Measurements from ENCODE around the gene LCOR. TPM values are rescaled to one million over a fixed set of nuclear protein-coding genes. Genes with fewer than 3 reads are reported as not detected.
A peak's percentile ranks its signal among the peaks of the same experiment; 100 is the strongest.

The LCOR gene
- total RNA-seq, 1 experiment from 2014 or later, result 23.9 TPM

GRCh38 chr10:96922978-96923948, 91.2 kb downstream of the LCOR start:
- TF ChIP-seq IRF1 (CRISPR knock-in tag; IDR thresholded peaks at IDR 0.05) (no peak), RORB (CRISPR knock-in tag; IDR thresholded peaks at IDR 0.05) (no peak), AFF4 (CRISPR knock-in tag; IDR thresholded peaks at IDR 0.05; ENCODE audit: borderline replicate concordance) (no peak), ESRRA (CRISPR knock-in tag; IDR thresholded peaks at IDR 0.05; ENCODE audit: borderline replicate concordance) (no peak)
- Mint-ChIP-seq H3K27me3 (ENCODE audit: low read depth) (no peaks in the 10 kb centered on the region), H3K4me1 (peaks cover 5% of the 10 kb centered on the region; the same call in 1 of the 2 replicates), H3K36me3 (peaks cover 17% of the 10 kb centered on the region), H3K9me3 (peaks cover 13% of the 10 kb centered on the region), H3K27ac (no peak overlapping the region), H3K4me3 (no peak overlapping the region)
- ATAC-seq, result no peak
- POLR2A ChIA-PET, result no interaction called here
- CTCF ChIA-PET, result interaction anchor here (0.5 to 1.0 kb wide), 3 partner anchors 46 to 131 kb away, joined by 3 to 4 read pairs (median 3); no protein-coding TSS in a partner anchor
- no peak for DNase-seq (ENCODE audit: low spot score)

- H3K4me1 Mint-ChIP-seq, result no peaks in the 10 kb centered on the region
- H3K27ac Mint-ChIP-seq, result no peak overlapping the region
- ChIA-PET POLR2A (no interaction called here), CTCF (no interaction called here)
- TF ChIP-seq E2F4 (CRISPR knock-in tag; IDR thresholded peaks at IDR 0.05; ENCODE audit: borderline replicate concordance, low read depth), result no peak
- TF ChIP-seq HMGA2 (CRISPR knock-in tag; IDR thresholded peaks at IDR 0.05), result peak; percentile 36; the same call in 1 of the 2 replicates
- no peaks in the 10 kb centered on the region for H3K27me3 Mint-ChIP-seq (ENCODE audit: low read depth)
- no peak for ATAC-seq
- H3K4me3 Mint-ChIP-seq, result no peak overlapping the region
- no peak for DNase-seq (ENCODE audit: low spot score)
- H3K9me3 Mint-ChIP-seq, result peaks cover 18% of the 10 kb centered on the region
- H3K36me3 Mint-ChIP-seq, result peaks cover 21% of the 10 kb centered on the region
Measured at GRCh38 chr10:96924861-96925260, 92.8 kb downstream of the LCOR start.

- TF ChIP-seq ZBTB43 (CRISPR knock-in tag; IDR thresholded peaks at IDR 0.05) (no peak), NR2C2 (CRISPR knock-in tag; IDR thresholded peaks at IDR 0.05) (no peak), ERG (CRISPR knock-in tag; IDR thresholded peaks at IDR 0.05) (no peak), ZNF281 (CRISPR knock-in tag; IDR thresholded peaks at IDR 0.05) (no peak), USF1 (CRISPR knock-in tag; IDR thresholded peaks at IDR 0.05) (no peak), JAZF1 (CRISPR knock-in tag; IDR thresholded peaks at IDR 0.05) (no peak), TCF7 (CRISPR knock-in tag; IDR thresholded peaks at IDR 0.05; ENCODE audit: low read depth) (no peak), ZNF232 (CRISPR knock-in tag; IDR thresholded peaks at IDR 0.05) (no peak), MYBL2 (CRISPR knock-in tag; IDR thresholded peaks at IDR 0.05) (no peak)
- H3K4me1 Mint-ChIP-seq, result no peaks in the 10 kb centered on the region
- H3K9me3 Mint-ChIP-seq, result peaks cover 18% of the 10 kb centered on the region
- no peak overlapping the region for H3K27ac Mint-ChIP-seq
- no peak for DNase-seq (ENCODE audit: low spot score)
- CTCF ChIA-PET, result interaction anchor here (0.6 kb wide), 1 partner anchor 167 kb away, joined by 4 read pairs; no protein-coding TSS in a partner anchor
- POLR2A ChIA-PET, result no interaction called here
- no peak for ATAC-seq
- H3K27me3 Mint-ChIP-seq (ENCODE audit: low read depth), result no peaks in the 10 kb centered on the region
- H3K4me3 Mint-ChIP-seq, result no peak overlapping the region
- H3K36me3 Mint-ChIP-seq, result peaks cover 21% of the 10 kb centered on the region
Measured at GRCh38 chr10:96930469-96930868, 98.4 kb downstream of the LCOR start.
